Heart right ventricle (tissue), 16 donors: Measurements from ENCODE around the gene TFPT. TPM values are rescaled to one million over a fixed set of nuclear protein-coding genes. Genes with fewer than 3 reads are reported as not detected.

ENCODE experiments used
- ATAC-seq, 8 donors: fragments of 200-7000 bp; cut with Tn5 transposase; one replicate each; pipeline ENCODE4 v1.9.1; 2020; ENCODE audit warnings: mild to moderate bottlenecking in 8 of 8, moderate library complexity in 8 of 8, moderate number of reproducible peaks in 1 of 8
- DNase-seq, 2 donors: peaks; one replicate each; pipeline ENCODE4 v3.0.0-alpha.2; 2020
- H3K27ac ChIP-seq, 10 donors: fragments of 200-600 bp; sonication (generic) in 2 of 10; one replicate each; pipeline versions ENCODE4 v1.5.0 to v1.8.0; 2020 to 2022; ENCODE audit warnings: mild to moderate bottlenecking in 3 of 10
- H3K27me3 ChIP-seq, 7 donors: fragments of 200-600 bp; one replicate each; pipeline ENCODE4 v1.8.0; 2021 to 2022; ENCODE audit warnings: mild to moderate bottlenecking in 2 of 7
- H3K36me3 ChIP-seq, 9 donors: fragments of 200-600 bp; sonication (generic) in 1 of 9; one replicate each; pipeline versions ENCODE4 v1.5.0 to v1.8.0; 2020 to 2022; ENCODE audit warnings: mild to moderate bottlenecking in 2 of 9
- H3K4me1 ChIP-seq, 9 donors: fragments of 200-600 bp; sonication (generic) in 1 of 9; one replicate each; pipeline versions ENCODE4 v1.5.0 to v1.8.0; 2020 to 2022; ENCODE audit warnings: mild to moderate bottlenecking in 4 of 9
- H3K4me3 ChIP-seq, 10 donors: fragments of 200-600 bp; sonication (generic) in 2 of 10; one replicate each; pipeline versions ENCODE4 v1.5.0 to v1.8.0; 2020 to 2022; ENCODE audit warnings: mild to moderate bottlenecking in 7 of 10, moderate library complexity in 2 of 10
- H3K9me3 ChIP-seq, 11 donors: fragments of 200-600 bp in 10 of 11; sonication (generic) in 2 of 11; one replicate each; pipeline versions ENCODE4 v1.5.0 to v1.8.0; 2013 to 2022; ENCODE audit warnings: mild to moderate bottlenecking in 2 of 11, control low read depth in 1 of 11, moderate library complexity in 1 of 11
- CTCF ChIP-seq, 9 donors: fragments of 200-600 bp; sonication (generic) in 2 of 9; IDR thresholded peaks; one replicate each; pipeline versions ENCODE4 v1.5.0 to v1.8.0; 2021 to 2022; ENCODE audit warnings: antibody characterized with exemption in 9 of 9, mild to moderate bottlenecking in 5 of 9, moderate library complexity in 1 of 9
- WGBS, 2 donors: extraction: QIAGEN DNeasy Blood & Tissue Kit; methylation state at CpG; one replicate each; pipeline ENCODE4 v1.1.7; 2013; ENCODE audit warnings: inconsistent platforms in 1 of 2; 5-methylcytosine and 5-hydroxymethylcytosine counted together
- intact Hi-C, 10 donors: fragments of 100-400 bp; cut with DNase I; formaldehyde crosslinking; loops; one replicate each; pipeline versions ENCODE4 v1.11.1 to v1.14.2; 2022
- polyA plus RNA-seq, 2 donors: library from polyadenylated mRNA; stranded (reverse); fragments of 200-250 nt; gene quantifications; one replicate each; pipeline ENCODE4 v1.2.3, GENCODE V29; 2013
- total RNA-seq, 10 donors: library from RNA; stranded (reverse); fragmentation: NEBNext Ultra II Directional in 3 of 10; extraction: Animal tissue kit (Norgen Biotek cat#: 25700) in 3 of 10; gene quantifications; one replicate each; pipeline versions ENCODE4 v1.2.1 to v1.2.4, GENCODE V29; 2021 to 2023
- donor health status: Arrhythmogenic right ventricular cardiomyopathy.
- donor health status: ischemic (EF 13 %, LVEDD 7.1; RV severe dilation, severe dysfunction).
- donor health status: healthy with polysubstance abuse.
- donor health status: DM: no; HTN: yes; CAD: no.
- donor health status: DM: no; HTN: no; CAD: no.
- donor health status: ischemic (EF 25% LVEDD 6.9; RV normal size, moderate dysfunction).
- donor health status: ischemic (EF 25% LVEDD 5.7; RV mildly dilated, moderate dysfunction).
- donor health status: healthy.
- donor health status: DM: yes; HTN: yes; CAD: no.
- donor health status: Ischemic cardiomyopathy.
- donor health status: ischemic (EF 35%, LVEDD 5.7; RV mildly dilated, moderate dysfunction).
- donor health status: nonischemic (EF 11% LVEDD 7.7; RV severe dilation, severe dysfunction).
- donor health status: DM: yes; HTN: yes; CAD: no.
- donor health status: PGD.
- donor health status: ischemic (EF 29% LVEDD 5.4; RV normal size, mild dysfunction).
- donor health status: nonischemic (EF 23%, LVEDD 6.1; RV moderate dilation, normal function).

TFPT gene
- total and polyA plus RNA-seq, 12 donors: 11.0 to 33.8 (median 13.2) TPM

- ATAC-seq (no peak), DNase-seq (no peak)
- Histone ChIP-seq H3K36me3 (no peaks in the 10 kb centered on the region), H3K4me3 (no peak overlapping the region), H3K27me3 (peaks cover 0 to 5% (median 0%) of the 10 kb centered on the region in 7 donors), H3K9me3 (peaks cover 0 to 17% (median 0%) of the 10 kb centered on the region in 11 donors), H3K27ac (no peak overlapping the region), H3K4me1 (peaks cover 0 to 13% (median 0%) of the 10 kb centered on the region in 9 donors)
- intact Hi-C loops: no loop called here
- no peak for TF ChIP-seq CTCF (IDR thresholded peaks at IDR 0.05)
- 63 to 64% methylated on average over 9 of the region's 9 CpGs for WGBS, 2 donors
Measured at GRCh38 chr19:54074851-54075250, 40.6 kb downstream of the TFPT start.

GRCh38 chr19:54073829-54074228 is 41.6 kb downstream of the TFPT start:
- no peak for TF ChIP-seq CTCF (IDR thresholded peaks at IDR 0.05)
- Histone ChIP-seq H3K4me1 (peaks cover 0 to 13% (median 0%) of the 10 kb centered on the region in 9 donors), H3K36me3 (no peaks in the 10 kb centered on the region), H3K27me3 (peaks cover 0 to 3% (median 0%) of the 10 kb centered on the region in 7 donors), H3K4me3 (no peak overlapping the region), H3K27ac (no peak overlapping the region), H3K9me3 (peaks cover 0 to 27% (median 4%) of the 10 kb centered on the region in 11 donors)
- intact Hi-C loops: no loop called here
- WGBS, 2 donors: 81 to 82% methylated on average over 10 of the region's 10 CpGs
- ATAC-seq: no peak
- DNase-seq: no peak

- intact Hi-C loops: no loop called here
- Histone ChIP-seq H3K27me3 (peaks cover 0 to 8% (median 3%) of the 10 kb centered on the region in 7 donors), H3K4me3 (no peak overlapping the region), H3K27ac (no peak overlapping the region), H3K36me3 (no peaks in the 10 kb centered on the region), H3K9me3 (peaks cover 0 to 25% (median 4%) of the 10 kb centered on the region in 11 donors), H3K4me1 (no peaks in the 10 kb centered on the region)
- DNase-seq (no peak), ATAC-seq (no peak)
- 59 to 60% methylated on average over 5 of the region's 5 CpGs for WGBS, 2 donors
- no peak for TF ChIP-seq CTCF (IDR thresholded peaks at IDR 0.05)
Measured at GRCh38 chr19:54069470-54069869, 46.0 kb downstream of the TFPT start.

- 64 to 67% methylated on average over 34 of the region's 34 CpGs for WGBS, 2 donors
- no peak for ATAC-seq
- no peak for TF ChIP-seq CTCF (IDR thresholded peaks at IDR 0.05)
- intact Hi-C loops: no loop called here
- peaks cover 0 to 1% (median 0%) of the 10 kb centered on the region in 11 donors for H3K9me3 ChIP-seq
- DNase-seq: no peak
- no peaks in the 10 kb centered on the region for H3K36me3 ChIP-seq
- H3K4me1 ChIP-seq: no peaks in the 10 kb centered on the region
- H3K27ac ChIP-seq: peak within 1 kb of the TSS in 1 of 10 donors; percentile 58
- H3K27me3 ChIP-seq: peaks cover 0 to 37% (median 19%) of the 10 kb centered on the region in 7 donors
- peak within 1 kb of the TSS in 1 of 10 donors; percentile 38 for H3K4me3 ChIP-seq
Measured at GRCh38 chr19:54063350-54064116, 51.9 kb downstream of the TFPT start, which contains the start of gene VSTM1. Gene VSTM1, minus strand, starts transcription at chr19:54063897. Its CDS starts 120 bp downstream, at chr19:54063777.
